Large intestine (tissue), 3 donors: Measurements from ENCODE around the gene KIAA0825. TPM values are rescaled to one million over a fixed set of nuclear protein-coding genes. Genes with fewer than 3 reads are reported as not detected.
A peak's percentile ranks its signal among the peaks of the same experiment; 100 is the strongest.
"Not testable (repeated sequence)": the region's sequence is repeated elsewhere in the genome, so short reads cannot be mapped to it uniquely, and the experiment has no call there.

Source experiments
- DNase-seq, 2 donors: peaks; one replicate each; pipeline versions ENCODE4 v3.0.0 to v3.0.0-alpha.2; 2013
- H3K27ac ChIP-seq: one replicate; pipeline ENCODE4 v1.5.1; 2013; ENCODE audit warnings: low read length
- H3K27me3 ChIP-seq: 2 replicates; pipeline ENCODE4 v1.6.1; 2013; ENCODE audit warnings: low read length; ENCODE audit not compliant: control insufficient read depth, insufficient read depth
- H3K36me3 ChIP-seq: 2 replicates; pipeline ENCODE4 v1.6.1; 2013; ENCODE audit warnings: low read length; ENCODE audit not compliant: control insufficient read depth, insufficient read depth
- H3K4me1 ChIP-seq: one replicate; pipeline ENCODE4 v1.6.1; 2013; ENCODE audit warnings: low read length; ENCODE audit not compliant: control insufficient read depth, insufficient read depth
- H3K4me3 ChIP-seq: one replicate; pipeline ENCODE4 v1.5.1; 2013; ENCODE audit warnings: low read length
- H3K9me3 ChIP-seq: one replicate; pipeline ENCODE4 v1.6.1; 2013; ENCODE audit warnings: mild to moderate bottlenecking, low read depth, low read length, moderate library complexity; ENCODE audit not compliant: control insufficient read depth
- WGBS: methylation state at CpG from one replicate; pipeline ENCODE4 v1.1.5; 2013; ENCODE audit warnings: low lambda C conversion rate; ENCODE audit not compliant: insufficient coverage; 5-methylcytosine and 5-hydroxymethylcytosine counted together
- polyA plus RNA-seq: library from polyadenylated mRNA; unstranded; fragments of 120-200 nt; gene quantifications from one replicate; pipeline ENCODE4 v1.2.1, GENCODE V29; 2013

Gene KIAA0825
- polyA plus RNA-seq, 1 donor: 2.8 TPM

DNA sequence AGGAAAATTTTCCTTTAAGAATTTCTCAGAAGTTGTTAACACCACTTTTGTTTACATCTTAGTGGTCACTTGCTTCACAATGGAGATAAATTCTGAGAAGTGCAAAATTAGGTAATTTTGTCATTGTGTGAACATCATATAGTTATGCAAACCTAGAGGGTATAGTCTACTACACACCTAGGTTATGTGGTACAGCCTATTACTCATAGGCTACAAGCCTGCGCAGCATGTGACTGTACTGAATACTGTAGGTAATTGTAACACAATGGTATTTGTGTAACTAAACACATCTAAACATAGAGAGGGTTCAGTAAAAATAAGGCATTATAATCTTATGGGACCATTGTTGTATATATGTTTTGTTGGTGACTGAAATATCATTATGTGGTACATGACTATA, 488.3 kb downstream of the KIAA0825 start:
- DNase-seq: no peak
- Histone ChIP-seq H3K36me3 (no peaks in the 10 kb centered on the region), H3K27me3 (no peaks in the 10 kb centered on the region), H3K4me1 (no peaks in the 10 kb centered on the region), H3K9me3 (no peaks in the 10 kb centered on the region), H3K27ac (no peak overlapping the region), H3K4me3 (no peak overlapping the region)
- WGBS: no CpG with 5 or more reads among the region's 1 CpG

DNA sequence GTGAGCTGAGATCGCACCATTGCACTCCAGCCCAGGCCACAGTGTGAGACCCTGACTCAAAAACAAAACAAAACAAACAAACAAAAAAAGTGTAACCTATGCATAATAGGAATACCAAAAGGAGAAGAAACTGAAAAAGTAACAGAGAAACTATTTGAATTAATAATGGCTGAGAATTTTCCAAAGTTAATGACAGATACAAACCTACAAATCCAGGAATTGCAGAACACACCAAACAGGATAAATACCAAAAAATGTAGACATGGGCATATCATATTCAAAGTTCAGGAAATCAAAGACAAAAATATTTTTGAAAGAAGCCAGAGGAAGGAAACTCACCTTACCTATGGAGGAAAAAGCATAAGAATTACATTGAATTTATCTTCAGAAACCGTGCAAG, 493.3 kb downstream of the KIAA0825 start:
- Histone ChIP-seq H3K36me3 (no peaks in the 10 kb centered on the region), H3K27me3 (no peaks in the 10 kb centered on the region), H3K27ac (no peak overlapping the region), H3K9me3 (no peaks in the 10 kb centered on the region), H3K4me3 (no peak overlapping the region), H3K4me1 (no peaks in the 10 kb centered on the region)
- DNase-seq: no peak
- WGBS: 80% methylated on average over 2 of the region's 2 CpGs

DNA sequence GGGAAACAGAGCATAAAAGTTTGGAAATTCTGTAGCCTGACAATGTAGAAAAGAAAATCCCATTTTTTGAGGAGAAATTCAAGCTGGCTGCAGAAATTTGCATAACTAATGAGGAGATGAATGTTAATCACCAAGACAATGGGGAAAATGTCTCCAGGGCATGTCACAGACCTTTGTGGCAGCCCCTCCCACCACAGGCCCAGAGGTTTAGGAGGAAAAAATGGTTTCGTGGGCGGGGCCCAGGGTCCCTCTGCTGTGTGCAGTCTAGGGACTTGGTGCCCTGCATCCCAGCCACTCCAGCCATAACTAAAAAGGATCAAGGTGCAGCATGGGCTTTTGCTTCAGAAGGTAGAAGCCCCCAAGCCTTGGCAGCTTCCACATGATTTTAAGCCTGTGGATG, 502.1 kb downstream of the KIAA0825 start:
- no CpG with 5 or more reads among the region's 2 CpGs for WGBS
- H3K27ac ChIP-seq, DNase-seq, H3K9me3 ChIP-seq, H3K4me3 ChIP-seq, H3K4me1 ChIP-seq, H3K27me3 ChIP-seq, H3K36me3 ChIP-seq: not testable (repeated sequence)

DNA sequence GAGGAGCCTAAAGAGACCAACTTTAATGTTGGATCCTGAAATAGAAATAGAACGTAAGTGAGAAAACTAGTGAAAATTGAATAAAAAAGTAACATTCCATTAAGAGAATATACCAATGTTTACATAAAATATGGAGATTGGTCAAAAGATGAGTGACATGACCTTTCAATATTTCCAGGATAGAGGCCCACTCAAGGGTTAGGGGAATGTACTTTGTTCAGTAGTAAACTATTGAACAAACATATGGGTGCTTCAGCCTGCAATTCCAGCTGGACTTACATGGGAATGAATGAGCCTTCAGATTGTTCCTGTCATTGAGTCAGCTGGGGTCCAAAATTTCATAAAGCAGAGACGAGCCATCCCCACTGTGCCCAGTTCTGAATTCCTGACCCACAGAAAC, 505.3 kb downstream of the KIAA0825 start:
- peak; percentile 2 to 40 for DNase-seq
- Histone ChIP-seq H3K9me3 (peaks cover 4% of the 10 kb centered on the region), H3K36me3 (no peaks in the 10 kb centered on the region), H3K27ac (no peak overlapping the region), H3K4me3 (no peak overlapping the region), H3K4me1 (peaks cover 5% of the 10 kb centered on the region), H3K27me3 (no peaks in the 10 kb centered on the region)
- WGBS: 70% methylated on average over 2 of the region's 2 CpGs

DNA sequence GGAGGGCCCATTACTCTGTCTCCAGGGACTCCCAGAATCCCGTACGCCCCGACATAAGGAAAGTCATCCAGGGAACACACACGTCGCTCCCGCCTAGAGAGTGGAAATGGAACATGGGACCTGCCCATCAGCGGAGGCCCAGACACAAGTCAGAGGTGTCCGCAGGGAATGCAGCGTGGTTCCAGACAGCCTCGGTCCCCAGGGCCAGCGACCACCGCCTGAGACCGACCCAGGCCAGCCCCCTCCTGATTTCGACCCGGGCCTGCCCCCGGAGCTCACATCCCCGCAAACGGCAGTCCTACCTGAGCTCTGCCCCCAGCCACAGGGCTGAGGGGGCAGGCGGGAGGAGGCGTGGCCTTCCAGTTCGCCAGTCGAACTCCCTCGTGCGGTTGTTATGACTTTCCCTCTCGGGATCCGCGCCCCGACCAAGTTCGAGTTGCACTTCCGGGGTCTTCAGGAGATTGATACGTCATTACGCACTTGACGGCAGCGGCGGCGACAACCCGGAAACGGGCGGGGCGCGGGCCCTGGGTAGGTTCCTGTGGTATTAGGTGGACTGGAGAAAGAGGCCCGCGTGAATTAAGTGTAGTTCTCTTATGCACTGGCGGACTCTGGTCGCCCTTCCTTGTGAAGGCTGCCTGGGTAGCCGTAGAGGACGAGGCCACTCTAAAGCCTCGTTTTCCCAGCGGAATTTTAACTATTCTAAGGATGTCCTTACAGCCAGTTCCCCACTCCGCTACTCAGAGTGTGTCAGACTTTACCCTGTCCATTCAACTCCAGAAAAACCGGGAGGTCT, 507.0 kb downstream of the KIAA0825 start:
- WGBS: no CpG with 5 or more reads among the region's 51 CpGs
- H3K36me3 ChIP-seq: peaks cover under 1% of the 10 kb centered on the region
- H3K4me1 ChIP-seq: peaks cover 5% of the 10 kb centered on the region
- peak overlapping the region; percentile 77 for H3K4me3 ChIP-seq
- H3K27me3 ChIP-seq: no peaks in the 10 kb centered on the region
- no peaks in the 10 kb centered on the region for H3K9me3 ChIP-seq
- peak; percentile 96 to 98 for DNase-seq
- peak overlapping the region; percentile 88 for H3K27ac ChIP-seq

DNA sequence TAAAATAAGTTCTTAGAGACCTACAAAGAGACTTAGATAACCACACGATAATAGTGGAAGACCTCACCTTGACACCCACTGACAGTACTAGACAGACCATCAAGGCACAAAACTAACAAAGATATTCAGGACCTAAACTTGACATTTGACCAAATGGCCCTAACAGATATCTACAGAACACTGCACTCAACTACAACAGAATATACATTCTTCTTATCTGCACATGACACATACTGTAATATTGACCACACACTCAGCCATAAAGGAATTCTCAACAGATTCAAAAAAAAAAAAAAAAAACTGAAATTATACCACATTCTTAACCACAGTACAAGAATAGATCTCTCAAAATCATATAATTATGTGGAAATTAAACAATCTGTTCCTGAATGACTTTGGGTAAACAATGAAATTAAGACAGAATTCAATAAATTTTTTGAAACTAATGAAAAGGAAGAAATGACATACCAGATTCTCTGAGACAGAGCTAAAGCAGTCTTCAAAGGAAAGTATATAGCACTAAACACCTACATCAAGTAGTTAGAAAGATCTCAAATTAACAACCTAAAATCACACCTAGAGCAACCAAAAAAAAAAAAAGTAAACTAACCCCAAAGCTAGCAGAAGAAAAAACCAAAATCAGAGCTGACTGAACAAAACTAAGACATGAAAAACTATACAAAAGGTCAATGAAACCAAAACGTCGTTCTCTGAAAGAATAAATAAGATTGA, 514.7 kb downstream of the KIAA0825 start:
- peaks cover 2% of the 10 kb centered on the region for H3K36me3 ChIP-seq
- no peaks in the 10 kb centered on the region for H3K27me3 ChIP-seq
- 55% methylated on average over 2 of the region's 3 CpGs for WGBS
- DNase-seq: no peak
- no peak overlapping the region for H3K27ac ChIP-seq
- H3K4me1 ChIP-seq: no peaks in the 10 kb centered on the region
- H3K9me3 ChIP-seq: peaks cover 17% of the 10 kb centered on the region
- no peak overlapping the region for H3K4me3 ChIP-seq

Other genes with a start within 250 kb of the KIAA0825 start
- 9.5 TPM for gene SLF1, start 65 bp upstream of the KIAA0825 start, polyA plus RNA-seq